HG02763 (cell line): Measurements from ENCODE around the gene PDILT.
"Not testable (repeated sequence)": the region's sequence is repeated elsewhere in the genome, so short reads cannot be mapped to it uniquely, and the experiment has no call there.

Experiments
- ATAC-seq: cut with Tn5 transposase; IDR thresholded peaks from one replicate; pipeline ENCODE4 v1.9.1; 2021; ENCODE audit warnings: mild to moderate bottlenecking, moderate library complexity; ENCODE audit not compliant: unreplicated experiment

The PDILT gene, protein sequence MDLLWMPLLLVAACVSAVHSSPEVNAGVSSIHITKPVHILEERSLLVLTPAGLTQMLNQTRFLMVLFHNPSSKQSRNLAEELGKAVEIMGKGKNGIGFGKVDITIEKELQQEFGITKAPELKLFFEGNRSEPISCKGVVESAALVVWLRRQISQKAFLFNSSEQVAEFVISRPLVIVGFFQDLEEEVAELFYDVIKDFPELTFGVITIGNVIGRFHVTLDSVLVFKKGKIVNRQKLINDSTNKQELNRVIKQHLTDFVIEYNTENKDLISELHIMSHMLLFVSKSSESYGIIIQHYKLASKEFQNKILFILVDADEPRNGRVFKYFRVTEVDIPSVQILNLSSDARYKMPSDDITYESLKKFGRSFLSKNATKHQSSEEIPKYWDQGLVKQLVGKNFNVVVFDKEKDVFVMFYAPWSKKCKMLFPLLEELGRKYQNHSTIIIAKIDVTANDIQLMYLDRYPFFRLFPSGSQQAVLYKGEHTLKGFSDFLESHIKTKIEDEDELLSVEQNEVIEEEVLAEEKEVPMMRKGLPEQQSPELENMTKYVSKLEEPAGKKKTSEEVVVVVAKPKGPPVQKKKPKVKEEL

GRCh38 chr16:20404637-20405036, at the start of gene PDILT:
TSS of gene PDILT (minus strand) at chr16:20404737. CDS start at chr16:20399300, 5,437 bp downstream.
- ATAC-seq: no peak

DNA sequence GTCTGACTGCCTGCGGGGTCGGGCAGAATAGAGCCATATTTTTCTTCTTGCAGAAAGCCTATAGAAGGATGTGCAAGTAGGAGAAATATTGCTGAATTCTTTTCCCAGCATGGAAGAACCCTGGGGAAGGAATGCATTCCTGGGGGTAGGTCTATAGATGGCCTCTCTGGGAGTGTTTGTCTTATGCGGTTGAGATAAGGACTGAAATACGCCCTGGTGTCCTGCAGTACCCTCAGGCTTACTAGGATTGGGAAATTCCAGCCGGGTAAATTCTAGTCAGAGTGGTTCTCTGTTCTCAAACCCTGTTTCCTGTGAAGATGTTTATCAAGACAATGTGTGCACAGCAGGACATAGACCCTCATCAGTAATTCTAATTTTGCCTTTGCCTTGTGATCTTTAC, 49.1 kb upstream of the PDILT start:
- ATAC-seq: not testable (repeated sequence)

DNA sequence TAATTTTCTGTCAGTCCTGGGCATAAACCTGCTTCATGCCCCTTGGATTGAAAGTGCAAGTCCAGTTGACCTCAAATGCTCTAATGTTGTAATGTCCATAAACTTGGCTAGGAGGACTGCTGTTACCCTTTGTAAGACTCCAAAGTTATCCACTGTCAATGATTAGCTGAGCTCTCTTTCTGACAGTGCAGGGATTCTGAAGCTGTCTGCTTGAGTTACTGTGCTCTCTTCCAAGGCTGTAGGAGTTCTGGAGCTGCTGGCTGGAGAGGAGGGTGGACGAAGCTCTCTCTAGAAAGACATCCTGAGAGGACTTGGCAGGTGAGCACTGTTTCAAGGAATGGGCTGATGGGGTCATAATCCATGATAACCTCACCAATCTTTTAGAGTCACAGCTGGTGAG, 46.8 kb upstream of the PDILT start, which contains the start of gene ACSM2A:
ACSM2A (plus strand) TSS at position 158 of the 400 bp plus-strand sequence. CDS start 8,594 bp downstream, outside the sequence.
- ATAC-seq: not testable (repeated sequence)

GRCh38 chr16:20446652-20447393, 42.3 kb upstream of the PDILT start:
- not testable (repeated sequence) for ATAC-seq

- ATAC-seq: not testable (repeated sequence)
Observed at GRCh38 chr16:20441859-20442258, 37.3 kb upstream of the PDILT start.

GRCh38 chr16:20441191-20441590, 36.7 kb upstream of the PDILT start:
- ATAC-seq: no peak

DNA sequence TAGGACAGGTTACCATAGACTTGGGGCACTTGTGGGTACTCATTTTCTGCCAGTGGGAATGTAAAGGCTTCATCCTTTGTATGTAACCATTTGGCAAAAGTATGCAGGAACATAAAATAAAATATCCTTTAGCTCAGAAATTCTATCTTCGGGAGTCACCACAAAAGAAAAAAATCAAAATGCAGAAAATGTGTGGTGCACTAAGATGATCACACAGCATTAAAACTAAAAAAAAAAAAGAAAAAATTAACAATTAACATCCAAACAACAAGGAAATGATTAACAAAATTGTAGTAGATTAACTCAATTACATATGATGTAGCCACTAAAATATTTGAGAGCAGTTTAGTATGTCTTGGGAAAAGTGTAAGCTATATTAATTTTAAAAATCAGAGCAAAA, 36.2 kb upstream of the PDILT start:
- not testable (repeated sequence) for ATAC-seq

DNA sequence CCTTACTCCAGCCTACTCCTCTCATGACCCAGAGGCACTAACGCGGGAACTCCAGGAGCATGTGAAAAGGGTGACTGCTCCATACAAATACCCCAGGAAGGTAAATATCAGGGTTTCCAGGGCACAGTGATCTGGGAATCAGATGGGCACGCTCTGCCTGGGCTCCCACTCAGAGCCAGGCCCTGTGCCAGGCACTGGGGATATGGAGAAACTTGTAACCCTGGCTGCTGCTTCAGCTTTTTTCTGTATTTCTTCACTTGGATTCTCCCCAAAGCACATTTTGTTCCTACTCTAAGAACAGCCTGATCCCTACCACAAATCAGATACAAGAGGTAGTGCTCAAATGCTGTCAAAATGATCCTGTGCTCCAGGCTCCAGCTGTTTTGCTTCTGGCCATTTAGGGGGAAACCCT, 35.3 kb upstream of the PDILT start:
- not testable (repeated sequence) for ATAC-seq

- not testable (repeated sequence) for ATAC-seq
Observed at GRCh38 chr16:20438950-20439349, 34.4 kb upstream of the PDILT start.

GRCh38 chr16:20430948-20431347, 26.4 kb upstream of the PDILT start:
- no peak for ATAC-seq

DNA sequence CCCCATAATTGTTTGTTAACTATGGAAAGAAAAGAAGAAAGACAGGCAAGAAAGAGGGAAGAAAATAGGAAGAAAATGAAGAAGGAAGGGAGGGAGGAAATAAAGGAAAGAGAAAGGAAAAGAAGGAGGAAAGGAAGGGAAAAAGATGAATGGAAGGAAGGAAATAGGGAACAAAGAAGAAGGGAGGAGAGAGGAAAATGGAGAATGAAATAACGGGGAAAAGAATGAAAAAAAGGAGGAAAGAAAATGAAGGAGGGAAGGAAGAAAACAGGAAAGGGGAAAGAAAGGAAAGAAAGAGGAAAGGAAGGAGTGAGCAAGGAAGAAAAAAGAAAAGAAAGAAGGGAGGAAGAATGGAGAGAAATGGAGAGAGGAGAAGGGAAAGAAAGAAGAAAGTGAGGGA, 25.9 kb upstream of the PDILT start:
- ATAC-seq: not testable (repeated sequence)

GRCh38 chr16:20429499-20429898, 25.0 kb upstream of the PDILT start:
- not testable (repeated sequence) for ATAC-seq

- ATAC-seq: not testable (repeated sequence)
Observed at GRCh38 chr16:20427401-20427797, 22.9 kb upstream of the PDILT start.

GRCh38 chr16:20424129-20424866, 19.8 kb upstream of the PDILT start:
- no peak for ATAC-seq

- not testable (repeated sequence) for ATAC-seq
Observed at GRCh38 chr16:20423772-20424128, 19.2 kb upstream of the PDILT start.

GRCh38 chr16:20421748-20422147, 17.2 kb upstream of the PDILT start:
- ATAC-seq: not testable (repeated sequence)

- not testable (repeated sequence) for ATAC-seq
Observed at GRCh38 chr16:20419093-20419492, 14.6 kb upstream of the PDILT start.

- no peak for ATAC-seq
Observed at GRCh38 chr16:20415541-20415940, 11.0 kb upstream of the PDILT start.

DNA sequence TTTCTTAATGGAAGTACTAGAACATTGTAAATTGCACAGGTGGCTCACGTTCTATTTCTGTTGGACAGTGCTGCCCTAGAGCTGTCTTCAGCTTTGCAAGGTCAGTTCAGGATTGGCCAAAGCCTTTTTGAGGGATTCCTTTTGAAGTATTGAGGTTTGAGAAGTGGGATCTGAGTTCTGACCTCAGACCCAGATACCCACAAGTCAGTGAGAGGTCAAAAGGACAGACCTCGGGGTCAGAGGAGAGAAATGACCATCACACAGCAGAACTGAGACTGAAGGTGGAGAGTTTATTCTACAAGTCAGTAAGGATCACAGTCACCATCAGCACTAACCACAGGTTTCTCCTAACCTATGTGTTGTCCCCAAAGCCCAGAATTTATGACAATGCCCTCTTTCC, 6.5 kb upstream of the PDILT start:
- no peak for ATAC-seq

DNA sequence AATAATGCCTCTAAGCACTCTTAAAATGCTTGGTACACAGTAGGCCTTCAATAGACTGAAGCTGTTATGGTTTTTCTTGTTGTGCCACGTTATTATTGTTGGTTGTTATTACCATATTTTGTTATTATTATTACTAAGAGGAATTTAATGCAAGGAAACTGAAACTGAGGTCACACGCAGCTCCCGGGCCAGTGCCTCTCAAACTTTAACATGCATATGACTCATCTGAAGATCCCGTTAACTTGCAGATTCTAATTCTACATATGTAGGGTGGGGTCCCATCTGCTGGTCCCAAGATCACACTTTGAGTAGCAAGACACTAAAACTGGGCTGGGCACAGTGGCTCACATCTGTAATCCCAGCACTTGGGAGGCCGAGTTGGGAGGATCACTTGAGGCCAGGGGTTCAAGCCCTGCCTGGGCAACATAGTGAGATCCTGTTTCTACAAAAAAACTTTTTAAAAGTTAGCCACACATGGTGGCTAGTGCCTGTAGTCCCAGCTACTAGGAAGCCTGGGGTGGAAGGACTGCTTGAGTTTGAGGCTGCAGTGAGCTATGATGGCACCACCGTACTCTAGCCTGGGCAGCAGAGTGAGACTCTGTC, 5.7 kb upstream of the PDILT start:
- no peak for ATAC-seq
